ENCODE results near the gene PAX8.

The PAX8 gene

DNA sequence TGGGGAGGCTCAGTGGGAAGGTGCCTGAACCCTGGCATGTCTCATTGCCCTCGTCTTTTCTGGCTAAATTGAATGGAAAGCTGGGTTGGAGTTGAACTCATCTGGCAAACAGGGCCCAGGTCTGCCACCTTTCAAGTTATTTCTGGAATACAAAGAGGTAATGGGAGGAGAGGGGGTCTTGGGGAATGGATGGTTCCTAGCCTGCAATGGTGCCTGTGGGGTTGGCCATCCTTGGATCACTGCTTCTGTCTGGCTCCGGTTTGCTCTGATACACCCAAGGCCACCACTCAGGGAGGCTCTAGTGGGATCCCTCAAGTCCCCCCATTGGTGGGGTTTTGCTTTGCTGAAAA is 59.7 kb downstream of the PAX8 start:
- no peak for FAIRE-seq

GRCh38 chr2:113218283-113219091 is 60.2 kb downstream of the PAX8 start:
- FAIRE-seq = no peak

DNA sequence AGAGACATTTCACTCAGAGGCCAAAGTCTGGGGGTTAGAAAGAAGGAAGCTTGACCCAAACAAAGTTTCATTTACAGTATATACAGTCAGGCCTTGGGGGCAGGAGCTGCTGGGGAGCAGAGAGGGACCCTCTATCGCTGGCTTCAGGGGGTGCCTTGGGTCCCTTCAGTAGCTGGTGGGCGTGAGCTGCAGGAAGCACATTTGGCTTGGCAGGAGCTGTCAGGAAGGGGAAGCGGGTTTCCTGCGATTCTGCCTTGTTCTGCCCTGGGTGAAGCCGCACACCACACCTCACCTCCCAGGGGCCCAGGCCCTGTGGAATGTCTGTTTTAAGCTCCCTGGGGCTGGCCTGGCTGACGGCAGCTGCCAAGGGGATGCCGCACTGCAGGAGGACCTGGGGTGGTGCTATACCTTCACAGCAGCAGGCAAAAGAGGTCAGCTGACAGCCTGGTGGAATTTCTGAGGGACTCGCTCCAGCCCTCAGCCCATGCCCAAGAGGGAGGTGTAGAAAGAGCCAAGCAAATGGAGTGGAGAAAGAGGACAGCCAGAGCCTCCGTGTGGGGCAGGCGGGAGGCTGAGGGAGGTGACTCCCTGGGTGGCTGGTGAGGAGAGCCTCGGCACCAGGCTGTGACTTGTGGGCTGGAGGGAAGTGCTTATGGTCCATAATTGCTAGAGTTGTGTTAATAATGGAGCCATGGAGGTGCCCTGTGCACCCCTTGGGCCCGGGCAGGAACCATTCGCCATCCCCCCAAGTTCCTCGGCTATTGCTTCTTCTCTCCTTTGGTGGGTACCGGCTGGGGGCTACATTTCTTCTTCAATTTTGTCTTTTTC is 61.1 kb downstream of the PAX8 start:
- no peak for FAIRE-seq

- FAIRE-seq = no peak
Measured at GRCh38 chr2:113216891-113217454, 61.7 kb downstream of the PAX8 start.

GRCh38 chr2:113216321-113216720 is 62.4 kb downstream of the PAX8 start:
- no peak for FAIRE-seq

DNA sequence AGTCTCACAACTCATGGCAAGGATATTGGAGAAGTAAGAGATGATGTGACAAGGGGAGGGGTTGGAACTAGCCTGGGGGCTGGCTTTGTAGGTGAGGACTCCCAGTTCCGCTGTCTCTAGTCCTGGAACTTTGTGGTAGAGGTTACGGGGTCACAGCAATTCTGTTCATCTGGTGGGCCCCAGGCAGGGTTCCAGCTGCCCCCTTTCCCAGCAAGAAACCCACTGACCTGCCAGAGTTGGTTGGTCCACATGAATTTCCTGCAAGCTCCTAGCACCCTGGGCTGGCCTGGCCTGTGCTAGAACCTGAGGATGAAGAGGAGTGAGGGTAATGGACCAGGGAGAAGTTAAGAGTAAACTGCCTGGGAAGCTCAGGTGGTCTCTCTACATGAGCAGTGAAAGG is 63.7 kb downstream of the PAX8 start:
- FAIRE-seq = no peak

DNA sequence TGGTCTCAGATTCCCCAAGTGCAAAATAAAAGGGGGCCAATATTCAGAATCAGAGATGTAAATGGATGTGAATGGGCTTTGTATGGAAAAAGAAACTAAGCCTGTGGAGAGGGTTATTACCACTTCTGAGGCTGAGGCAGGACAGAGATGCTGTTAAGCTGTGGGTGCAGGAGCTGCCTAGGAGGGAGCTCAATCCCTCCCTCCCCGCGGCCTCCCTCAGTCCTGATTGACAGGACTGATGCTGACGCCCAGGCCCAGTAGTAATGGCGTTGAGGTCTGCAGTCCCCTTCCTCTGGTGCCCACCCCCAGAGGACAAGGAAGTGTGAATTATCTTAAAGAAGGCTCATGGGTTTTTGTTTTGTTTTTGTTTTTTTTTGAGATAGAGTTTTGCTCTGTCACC is 64.6 kb downstream of the PAX8 start:
- no peak for FAIRE-seq

- FAIRE-seq = no peak
Measured at GRCh38 chr2:113213061-113213930, 65.4 kb downstream of the PAX8 start.

DNA sequence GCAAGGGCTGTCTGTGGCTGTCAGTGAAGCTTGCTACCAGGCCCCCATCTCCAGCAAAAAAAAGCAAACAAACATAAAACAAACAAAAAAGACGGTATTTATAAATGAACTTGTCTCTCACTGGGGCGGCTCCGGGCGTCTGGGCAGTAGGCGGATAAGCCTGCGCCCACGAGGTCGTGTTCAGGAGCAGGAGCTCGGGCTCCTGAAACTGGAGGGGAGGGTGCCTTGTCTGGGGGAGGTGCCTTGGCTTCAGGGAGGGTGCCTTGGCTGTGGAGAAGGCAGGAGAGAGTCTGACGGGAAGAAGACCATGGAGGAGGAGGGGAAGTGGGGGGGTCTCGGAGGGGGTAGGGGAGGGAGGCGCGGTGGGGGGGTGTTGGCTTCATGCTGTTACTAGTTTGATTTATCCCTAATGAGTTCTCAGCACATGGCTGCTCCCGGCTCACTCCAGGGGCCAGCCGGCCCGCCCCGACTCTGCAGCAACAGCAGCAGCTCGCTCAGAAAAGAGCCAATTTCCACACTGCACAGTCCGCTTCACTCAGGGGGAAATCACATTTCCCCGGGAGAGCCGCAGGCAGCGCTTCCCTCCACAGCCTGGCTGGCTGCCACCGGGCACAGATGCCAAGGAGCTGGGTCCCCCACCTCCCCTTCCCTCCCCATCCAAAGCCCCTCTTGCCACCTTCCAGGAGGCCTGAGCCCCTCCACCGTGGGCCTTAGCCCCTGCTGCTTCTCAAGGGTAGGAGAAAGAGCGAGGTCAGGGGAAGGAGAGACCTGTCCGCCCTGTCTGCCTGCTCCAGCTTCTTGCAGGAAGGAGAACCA is 66.3 kb downstream of the PAX8 start:
- FAIRE-seq = no peak

GRCh38 chr2:113211226-113212105 is 67.3 kb downstream of the PAX8 start:
- no peak for FAIRE-seq

DNA sequence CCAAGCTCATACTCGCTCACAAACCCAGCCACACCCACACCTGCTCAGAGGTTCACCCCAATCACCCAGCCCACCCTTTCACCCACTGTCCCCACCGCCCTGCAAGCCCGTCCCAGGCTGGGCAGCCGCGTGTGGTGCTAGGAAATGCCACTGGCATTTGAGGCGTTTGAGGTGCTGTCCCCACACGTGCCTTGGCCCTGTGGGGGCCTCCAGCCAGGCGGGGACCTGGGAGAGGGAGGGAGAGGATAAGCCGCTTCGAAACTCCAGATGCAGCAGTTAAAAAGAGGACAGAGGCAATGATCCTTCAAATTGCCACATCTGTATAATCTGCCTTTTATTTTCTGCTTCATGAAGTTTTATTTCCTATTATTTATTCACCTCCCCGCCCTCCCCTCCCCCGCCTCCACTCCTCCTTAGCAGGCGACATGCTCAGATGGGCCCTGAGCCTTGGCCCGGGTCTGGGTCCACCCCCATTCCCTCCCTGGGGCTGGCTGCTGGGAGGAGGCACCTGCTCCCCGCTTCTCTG is 69.0 kb downstream of the PAX8 start:
- FAIRE-seq = no peak

GRCh38 chr2:113209011-113209645 is 69.6 kb downstream of the PAX8 start:
- no peak for FAIRE-seq

- no peak for FAIRE-seq
Measured at GRCh38 chr2:113208396-113208795, 70.3 kb downstream of the PAX8 start.

DNA sequence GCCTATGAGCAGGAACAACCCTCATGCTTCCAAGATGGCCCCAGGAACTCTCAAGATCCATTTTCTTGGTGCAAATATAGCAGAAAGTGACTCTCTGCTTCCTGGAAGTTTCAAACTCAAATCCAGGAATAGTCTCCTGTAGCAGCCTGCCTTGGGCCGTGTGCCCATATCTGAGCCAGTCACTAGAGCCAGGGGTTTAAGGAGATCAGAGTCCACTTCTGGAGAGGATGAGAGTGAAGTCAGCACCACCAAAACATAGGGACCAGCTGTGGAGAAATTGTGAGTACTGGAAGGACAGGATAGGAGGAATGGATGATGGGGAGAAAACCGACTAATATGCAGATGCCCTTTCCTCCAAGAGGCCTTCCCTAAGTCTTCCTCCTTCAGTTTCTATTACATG is 71.7 kb downstream of the PAX8 start:
- no peak for FAIRE-seq

DNA sequence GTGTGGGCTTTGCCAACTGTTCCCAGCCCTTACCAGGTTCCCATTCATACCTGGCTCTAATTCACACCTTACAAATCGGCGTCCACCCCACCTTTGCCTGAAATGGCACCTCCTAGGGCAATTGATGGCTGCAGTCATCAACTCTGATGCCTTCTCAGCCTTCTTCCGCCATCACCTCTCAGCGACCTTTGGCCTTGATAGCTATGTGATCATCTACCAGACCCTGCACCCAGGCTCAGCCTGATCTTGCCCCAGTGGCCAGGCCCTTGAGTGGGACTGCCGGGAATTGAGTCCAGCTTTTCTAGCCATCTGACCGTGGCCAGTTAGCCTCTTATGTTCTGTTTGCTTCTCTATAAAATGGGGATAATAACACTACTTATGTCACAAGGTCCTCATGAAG is 72.5 kb downstream of the PAX8 start:
- no peak for FAIRE-seq

- no peak for FAIRE-seq
Measured at GRCh38 chr2:113203901-113204519, 74.7 kb downstream of the PAX8 start.

DNA sequence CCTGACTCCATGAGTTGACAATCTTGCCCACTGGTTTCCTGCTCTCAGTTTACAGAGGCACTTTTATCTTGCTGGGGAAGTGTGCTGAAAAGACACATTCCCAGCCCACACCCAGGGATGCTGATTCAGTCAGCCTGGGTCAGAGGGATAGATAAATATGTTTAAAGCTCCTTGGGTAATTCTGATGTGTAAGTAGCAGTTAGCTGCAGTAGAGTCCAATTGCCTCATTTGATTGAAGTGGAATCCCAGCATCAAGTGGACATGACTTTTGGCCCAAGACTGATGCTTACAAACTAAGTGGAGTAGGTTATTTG is 75.5 kb downstream of the PAX8 start:
- no peak for FAIRE-seq

DNA sequence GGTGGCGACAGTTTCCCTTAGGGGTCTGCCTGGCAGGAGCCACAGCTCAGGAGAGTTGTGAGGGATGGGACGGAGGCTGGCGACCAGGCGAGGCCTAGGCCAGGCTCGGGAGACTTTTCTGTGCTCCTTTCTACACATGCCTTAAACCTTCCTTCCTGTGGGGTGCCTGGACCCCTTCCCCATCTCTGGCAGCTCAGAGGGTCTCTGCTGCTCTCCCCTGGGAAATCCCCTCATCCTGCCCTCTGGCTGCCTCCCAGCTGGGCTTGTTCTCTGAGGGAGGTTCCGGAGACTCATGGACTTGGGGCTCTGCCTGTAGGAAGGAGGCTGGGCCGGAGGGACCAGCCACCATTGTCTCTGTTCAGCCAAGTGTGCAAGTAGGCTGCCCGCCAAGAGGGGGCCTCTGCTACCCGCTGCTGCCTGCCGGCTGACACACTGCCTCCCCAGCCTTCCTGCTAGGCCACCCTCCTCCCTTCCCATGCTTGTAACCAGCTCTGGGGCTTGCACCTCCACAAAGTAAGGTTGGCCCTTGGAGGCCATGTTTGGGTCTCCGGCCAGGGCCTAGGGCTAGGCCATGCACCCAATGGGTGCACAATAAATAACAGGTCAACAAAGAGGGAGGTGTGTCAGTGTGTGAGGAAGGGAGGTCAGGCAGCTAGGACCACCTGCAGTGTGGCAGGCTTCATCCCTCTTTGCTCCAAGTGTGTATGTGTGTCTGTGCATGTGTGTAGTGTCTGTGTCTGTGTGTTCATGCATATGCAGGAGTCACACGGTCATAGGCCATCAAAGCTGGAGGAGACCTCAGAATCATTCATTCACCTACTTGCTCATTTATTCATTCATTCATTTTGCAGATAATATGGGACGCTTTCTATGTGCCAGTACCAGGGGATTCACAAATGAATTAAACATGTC is 76.2 kb downstream of the PAX8 start:
- no peak for FAIRE-seq
